Esophagus squamous epithelium (tissue), 4 donors: Measurements from ENCODE around the gene RNF133.

ENCODE experiments used
- POLR2A ChIP-seq, 4 donors: fragments of 450-650 bp; IDR thresholded peaks; one replicate each; pipeline ENCODE4 v1.6.1; 2017; ENCODE audit warnings: antibody characterized with exemption in 4 of 4, mild to moderate bottlenecking in 4 of 4, moderate library complexity in 3 of 4
- TF ChIP-seq, protein P1 (sequence below), 6 experiments: fragments of 450-650 bp in 4 of 6; fragments of 200-600 bp in 2 of 6; sonication (generic) in 2 of 6; IDR thresholded peaks; one replicate each; pipeline ENCODE4 v1.5.1; 2016 to 2019; ENCODE audit warnings: antibody characterized with exemption in 6 of 6, mild to moderate bottlenecking in 4 of 6, moderate library complexity in 4 of 6

DNA sequence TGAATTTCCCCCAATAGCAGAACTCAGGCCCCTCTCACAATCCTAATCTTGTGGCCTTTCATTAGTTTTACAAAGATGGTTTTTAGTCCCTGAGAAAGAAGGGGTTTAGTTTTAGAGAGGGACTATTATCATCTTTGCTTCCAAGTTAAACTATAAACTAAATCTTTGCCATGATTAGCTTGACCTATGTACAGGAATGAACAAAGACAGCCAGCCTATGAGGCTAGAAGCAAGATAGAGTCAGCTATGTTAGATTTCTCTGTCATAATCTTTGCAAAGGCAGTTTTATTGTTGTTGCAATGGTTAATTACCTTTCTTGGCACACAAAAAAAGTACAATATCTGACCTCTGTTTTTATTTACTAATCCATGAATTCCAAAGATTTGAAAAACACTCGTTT is 19.1 kb downstream of the RNF133 start:
- TF ChIP-seq, protein P1, sequence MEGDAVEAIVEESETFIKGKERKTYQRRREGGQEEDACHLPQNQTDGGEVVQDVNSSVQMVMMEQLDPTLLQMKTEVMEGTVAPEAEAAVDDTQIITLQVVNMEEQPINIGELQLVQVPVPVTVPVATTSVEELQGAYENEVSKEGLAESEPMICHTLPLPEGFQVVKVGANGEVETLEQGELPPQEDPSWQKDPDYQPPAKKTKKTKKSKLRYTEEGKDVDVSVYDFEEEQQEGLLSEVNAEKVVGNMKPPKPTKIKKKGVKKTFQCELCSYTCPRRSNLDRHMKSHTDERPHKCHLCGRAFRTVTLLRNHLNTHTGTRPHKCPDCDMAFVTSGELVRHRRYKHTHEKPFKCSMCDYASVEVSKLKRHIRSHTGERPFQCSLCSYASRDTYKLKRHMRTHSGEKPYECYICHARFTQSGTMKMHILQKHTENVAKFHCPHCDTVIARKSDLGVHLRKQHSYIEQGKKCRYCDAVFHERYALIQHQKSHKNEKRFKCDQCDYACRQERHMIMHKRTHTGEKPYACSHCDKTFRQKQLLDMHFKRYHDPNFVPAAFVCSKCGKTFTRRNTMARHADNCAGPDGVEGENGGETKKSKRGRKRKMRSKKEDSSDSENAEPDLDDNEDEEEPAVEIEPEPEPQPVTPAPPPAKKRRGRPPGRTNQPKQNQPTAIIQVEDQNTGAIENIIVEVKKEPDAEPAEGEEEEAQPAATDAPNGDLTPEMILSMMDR (IDR thresholded peaks at IDR 0.05) = no peak
- TF ChIP-seq POLR2A (IDR thresholded peaks at IDR 0.05) = no peak
